Neuronal stem cell (in vitro differentiated cells): ENCODE data around the gene FOXP4.
A peak's percentile ranks its signal among the peaks of the same experiment; 100 is the strongest.

Source experiments
- DNase-seq: peaks from one replicate; pipeline ENCODE4 v3.0.0-alpha.2; 2013; ENCODE audit warnings: low spot score
- H2AFZ ChIP-seq: one replicate; pipeline ENCODE4 v1.6.1; 2013; ENCODE audit warnings: mild to moderate bottlenecking, low read length, inconsistent platforms
- H2AK5ac ChIP-seq: 2 replicates; pipeline ENCODE4 v1.6.1; 2013; ENCODE audit warnings: low read depth, mild to moderate bottlenecking, inconsistent platforms, low read length, moderate library complexity, mixed read lengths
- H2BK120ac ChIP-seq: 2 replicates; pipeline ENCODE4 v1.6.1; 2013; ENCODE audit warnings: low read depth, mild to moderate bottlenecking, inconsistent platforms, low read length, moderate library complexity, mixed read lengths
- H2BK12ac ChIP-seq: one replicate; pipeline ENCODE4 v1.6.1; 2013; ENCODE audit warnings: low read length, inconsistent platforms
- H2BK15ac ChIP-seq: 2 replicates; pipeline ENCODE4 v1.6.1; 2013; ENCODE audit warnings: mild to moderate bottlenecking, low read length, inconsistent platforms, mixed read lengths
- H2BK5ac ChIP-seq: one replicate; pipeline ENCODE4 v1.6.1; 2013; ENCODE audit warnings: inconsistent platforms, mild to moderate bottlenecking, low read length, moderate library complexity
- H3K14ac ChIP-seq: one replicate; pipeline ENCODE4 v1.6.1; 2013; ENCODE audit warnings: low read length, inconsistent platforms
- H3K18ac ChIP-seq: 2 replicates; pipeline ENCODE4 v1.6.1; 2013; ENCODE audit warnings: low read length, inconsistent platforms
- H3K23ac ChIP-seq: 2 replicates; pipeline ENCODE4 v1.6.1; 2013; ENCODE audit warnings: low read depth, mild to moderate bottlenecking, mixed read lengths, low read length, inconsistent platforms; ENCODE audit not compliant: poor library complexity
- H3K27ac ChIP-seq: replicated peaks from 3 replicates; pipeline ENCODE4 v1.5.1; 2013; ENCODE audit warnings: low read length, inconsistent platforms
- H3K27me3 ChIP-seq, 3 experiments: 2 replicates each; pipeline ENCODE4 v1.6.1; 2013; ENCODE audit warnings: low read length in 3 of 3, mild to moderate bottlenecking in 2 of 3, inconsistent platforms in 1 of 3, low read depth in 1 of 3, mixed read lengths in 1 of 3, moderate library complexity in 1 of 3; ENCODE audit not compliant: control insufficient read depth in 3 of 3, insufficient read depth in 3 of 3
- H3K36me3 ChIP-seq, 2 donors: replicated peaks in 1 of 2; 2 replicates each; pipeline ENCODE4 v1.6.1; 2013; ENCODE audit warnings: low read length in 2 of 2; ENCODE audit not compliant: control insufficient read depth in 2 of 2, insufficient read depth in 2 of 2
- H3K4ac ChIP-seq: 2 replicates; pipeline ENCODE4 v1.6.1; 2013; ENCODE audit warnings: inconsistent platforms, mild to moderate bottlenecking, low read length, moderate library complexity
- H3K4me1 ChIP-seq, 2 donors: 1 replicate in 1 of 2; 2 replicates in 1 of 2; pipeline ENCODE4 v1.6.1; 2013; ENCODE audit warnings: low read length in 2 of 2, low read depth in 1 of 2; ENCODE audit not compliant: control insufficient read depth in 2 of 2, insufficient read depth in 1 of 2
- H3K4me2 ChIP-seq: one replicate; pipeline ENCODE4 v1.6.1; 2013; ENCODE audit warnings: mild to moderate bottlenecking, low read length, inconsistent platforms; ENCODE audit not compliant: insufficient read depth, poor library complexity, severe bottlenecking
- H3K4me3 ChIP-seq, 2 donors: 2 replicates each; pipeline ENCODE4 v1.5.1; 2013; ENCODE audit warnings: low read length in 2 of 2, mild to moderate bottlenecking in 2 of 2, inconsistent platforms in 1 of 2, moderate library complexity in 1 of 2
- H3K79me1 ChIP-seq: one replicate; pipeline ENCODE4 v1.6.1; 2013; ENCODE audit warnings: low read depth, mild to moderate bottlenecking, inconsistent platforms, low read length, moderate library complexity
- H3K9ac ChIP-seq: one replicate; pipeline ENCODE4 v1.6.1; 2013; ENCODE audit warnings: mild to moderate bottlenecking, low read depth, low read length, inconsistent platforms; ENCODE audit not compliant: poor library complexity
- H3K9me3 ChIP-seq, 2 donors: replicated peaks in 1 of 2; 2 replicates each; pipeline versions ENCODE3 to v1.6.1; 2013; ENCODE audit warnings: low read length in 2 of 2, mild to moderate bottlenecking in 2 of 2, inconsistent platforms in 1 of 2, low read depth in 1 of 2, mixed read lengths in 1 of 2, moderate library complexity in 1 of 2; ENCODE audit not compliant: control insufficient read depth in 2 of 2, insufficient read depth in 1 of 2
- H4K8ac ChIP-seq: one replicate; pipeline ENCODE4 v1.6.1; 2013; ENCODE audit warnings: low read depth, mild to moderate bottlenecking, inconsistent platforms, low read length, moderate library complexity
- H4K91ac ChIP-seq: one replicate; pipeline ENCODE4 v1.6.1; 2013; ENCODE audit warnings: low read length, low read depth, mild to moderate bottlenecking, inconsistent platforms; ENCODE audit not compliant: poor library complexity
- WGBS, 2 donors: extraction: QIAGEN DNeasy Blood & Tissue Kit; methylation state at CpG; one replicate each; pipeline ENCODE4 v1.1.7; 2013; ENCODE audit warnings: missing lambda C conversion rate in 2 of 2, mixed read lengths in 1 of 2; ENCODE audit not compliant: insufficient read length in 2 of 2, insufficient replicate concordance in 1 of 2; ENCODE audit errors: extremely low coverage in 2 of 2; 5-methylcytosine and 5-hydroxymethylcytosine counted together

The FOXP4 gene

GRCh38 chr6:41500561-41500960 is 45.6 kb upstream of the FOXP4 start:
- WGBS, 2 donors, result no CpG with 5 or more reads among the region's 3 CpGs
- Histone ChIP-seq H2AFZ (no peak overlapping the region), H3K9me3 (no peaks in the 10 kb centered on the region)

GRCh38 chr6:41502566-41502916 is 43.6 kb upstream of the FOXP4 start:
- peaks cover 17 to 23% of the 10 kb centered on the region in 2 donors for H3K4me1 ChIP-seq

More at GRCh38 chr6:41500561-41500960, 45.6 kb upstream of the FOXP4 start:
- no peaks in the 10 kb centered on the region for H3K36me3 ChIP-seq
- peaks cover 17 to 20% of the 10 kb centered on the region in 2 donors for H3K4me1 ChIP-seq
- H3K14ac ChIP-seq, result no peak overlapping the region
- H3K27ac ChIP-seq, result no peak overlapping the region
- peaks cover 4 to 60% (median 37%) of the 10 kb centered on the region in 3 experiments for H3K27me3 ChIP-seq
- no peak overlapping the region for H2BK12ac ChIP-seq
- no peak overlapping the region for H2BK120ac ChIP-seq
- H4K8ac ChIP-seq, result no peak overlapping the region
- H3K4me3 ChIP-seq, result no peak overlapping the region
- H3K4ac ChIP-seq, result no peak overlapping the region
- H3K23ac ChIP-seq, result no peak overlapping the region
- H4K91ac ChIP-seq, result no peak overlapping the region
- H2AK5ac ChIP-seq, result no peak overlapping the region
- no peak overlapping the region for H3K9ac ChIP-seq
- no peak overlapping the region for H2BK15ac ChIP-seq
- no peak overlapping the region for H3K18ac ChIP-seq
- H3K4me2 ChIP-seq, result no peak overlapping the region
- no peak overlapping the region for H2BK5ac ChIP-seq
- no peak for DNase-seq
- H3K79me1 ChIP-seq, result no peaks in the 10 kb centered on the region

GRCh38 chr6:41502917-41503671 is 43.1 kb upstream of the FOXP4 start:
- WGBS, 2 donors, result no CpG with 5 or more reads among the region's 27 CpGs
- Histone ChIP-seq H3K36me3 (no peaks in the 10 kb centered on the region), H2BK5ac (peak overlapping the region; percentile 15), H3K27me3 (peaks cover 7 to 55% (median 44%) of the 10 kb centered on the region in 3 experiments), H3K27ac (no peak overlapping the region), H3K79me1 (no peaks in the 10 kb centered on the region), H3K23ac (peak overlapping the region; percentile 56), H3K4me1 (peaks cover 17 to 23% of the 10 kb centered on the region in 2 donors), H3K4ac (peak overlapping the region; percentile 86), H3K9me3 (no peaks in the 10 kb centered on the region), H2AFZ (peak overlapping the region; percentile 96), H4K8ac (no peak overlapping the region), H3K4me2 (peak overlapping the region; percentile 66), H3K18ac (peak overlapping the region; percentile 99), H2BK15ac (peak overlapping the region; percentile 99), H2BK120ac (peak overlapping the region; percentile 73), H2BK12ac (peak overlapping the region; percentile 93), H3K9ac (no peak overlapping the region), H3K14ac (peak overlapping the region; percentile 83), H3K4me3 (peak overlapping the region in 1 of 2 donors; percentile 11), H4K91ac (peak overlapping the region; percentile 85), H2AK5ac (peak overlapping the region; percentile 99)
- DNase-seq, result no peak

More at GRCh38 chr6:41502566-41502916, 43.6 kb upstream of the FOXP4 start:
- peak overlapping the region; percentile 99 for H3K18ac ChIP-seq
- no peak overlapping the region for H4K8ac ChIP-seq
- no peak overlapping the region for H3K4me3 ChIP-seq
- H3K4ac ChIP-seq, result peak overlapping the region; percentile 86
- H3K27ac ChIP-seq, result no peak overlapping the region
- peak overlapping the region; percentile 99 for H2AK5ac ChIP-seq
- no peaks in the 10 kb centered on the region for H3K36me3 ChIP-seq
- H4K91ac ChIP-seq, result peak overlapping the region; percentile 85
- peak overlapping the region; percentile 73 for H2BK120ac ChIP-seq
- no CpG with 5 or more reads among the region's 5 CpGs for WGBS, 2 donors
- peak overlapping the region; percentile 93 for H2BK12ac ChIP-seq
- DNase-seq, result no peak
- peak overlapping the region; percentile 69 for H2AFZ ChIP-seq
- H2BK5ac ChIP-seq, result peak overlapping the region; percentile 15
- H3K14ac ChIP-seq, result peak overlapping the region; percentile 83
- H3K9ac ChIP-seq, result no peak overlapping the region
- peaks cover 7 to 56% (median 43%) of the 10 kb centered on the region in 3 experiments for H3K27me3 ChIP-seq
- H3K9me3 ChIP-seq, result no peaks in the 10 kb centered on the region
- peak overlapping the region; percentile 41 for H3K4me2 ChIP-seq
- H3K79me1 ChIP-seq, result no peaks in the 10 kb centered on the region
- peak overlapping the region; percentile 99 for H2BK15ac ChIP-seq
- peak overlapping the region; percentile 56 for H3K23ac ChIP-seq

- Histone ChIP-seq H3K27me3 (peaks cover 7 to 61% (median 45%) of the 10 kb centered on the region in 3 experiments), H3K4me3 (peak overlapping the region; percentile 11 to 61), H2BK120ac (peak overlapping the region; percentile 77), H3K36me3 (no peaks in the 10 kb centered on the region), H3K18ac (peak overlapping the region; percentile 84), H3K9ac (no peak overlapping the region), H3K9me3 (no peaks in the 10 kb centered on the region), H3K27ac (no peak overlapping the region), H3K79me1 (no peaks in the 10 kb centered on the region), H2AK5ac (peak overlapping the region; percentile 47), H2BK12ac (no peak overlapping the region), H3K4ac (no peak overlapping the region), H2BK15ac (no peak overlapping the region), H3K4me1 (peaks cover 17 to 23% of the 10 kb centered on the region in 2 donors), H3K23ac (no peak overlapping the region), H2BK5ac (no peak overlapping the region), H3K4me2 (peak overlapping the region; percentile 66), H2AFZ (peak overlapping the region; percentile 96), H3K14ac (peak overlapping the region; percentile 56), H4K8ac (no peak overlapping the region), H4K91ac (no peak overlapping the region)
- WGBS, 2 donors, result no CpG with 5 or more reads among the region's 52 CpGs
- no peak for DNase-seq
These were observed 42.2 kb upstream of the FOXP4 start for GRCh38 chr6:41503827-41504465.
